Neural cell (in vitro differentiated cells): ENCODE results near the gene FAM76A.

Source experiments
- EP300 ChIP-seq: fragments of 450-650 bp; conservative IDR thresholded peaks from 2 replicates; pipeline ENCODE4 v1.6.1; 2014; ENCODE audit warnings: antibody characterized with exemption, mild to moderate bottlenecking, moderate library complexity; ENCODE audit not compliant: poor library complexity, severe bottlenecking
- REST ChIP-seq: IDR thresholded peaks from 2 replicates; pipeline ENCODE4 v1.6.1; 2012; ENCODE audit warnings: borderline replicate concordance
- TF ChIP-seq, protein P1 (sequence below): fragments of 450-650 bp; IDR thresholded peaks from 2 replicates; pipeline ENCODE4 v1.5.1; 2014; ENCODE audit warnings: antibody characterized with exemption, mild to moderate bottlenecking, moderate library complexity; ENCODE audit not compliant: poor library complexity, severe bottlenecking

DNA sequence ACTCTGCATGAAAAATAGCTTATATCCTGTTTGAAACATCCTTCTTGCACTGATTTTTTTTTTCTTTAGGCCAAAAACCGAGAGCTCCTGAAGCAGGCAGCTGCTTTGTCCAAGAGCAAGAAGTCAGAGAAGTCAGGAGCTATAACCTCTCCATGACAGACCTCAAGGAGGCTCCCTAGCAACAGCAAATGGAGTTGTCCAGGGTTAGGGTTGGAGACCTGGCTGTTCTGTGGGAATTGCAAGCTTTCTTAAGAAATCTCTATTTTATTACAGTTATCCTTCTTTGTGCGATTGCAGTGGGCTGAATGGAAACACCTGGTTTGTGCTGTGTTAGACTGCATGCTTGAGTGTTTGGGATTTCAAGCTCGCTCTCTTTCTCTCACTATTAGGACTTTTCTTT is 34.7 kb downstream of the FAM76A start:
- TF ChIP-seq, protein P1, sequence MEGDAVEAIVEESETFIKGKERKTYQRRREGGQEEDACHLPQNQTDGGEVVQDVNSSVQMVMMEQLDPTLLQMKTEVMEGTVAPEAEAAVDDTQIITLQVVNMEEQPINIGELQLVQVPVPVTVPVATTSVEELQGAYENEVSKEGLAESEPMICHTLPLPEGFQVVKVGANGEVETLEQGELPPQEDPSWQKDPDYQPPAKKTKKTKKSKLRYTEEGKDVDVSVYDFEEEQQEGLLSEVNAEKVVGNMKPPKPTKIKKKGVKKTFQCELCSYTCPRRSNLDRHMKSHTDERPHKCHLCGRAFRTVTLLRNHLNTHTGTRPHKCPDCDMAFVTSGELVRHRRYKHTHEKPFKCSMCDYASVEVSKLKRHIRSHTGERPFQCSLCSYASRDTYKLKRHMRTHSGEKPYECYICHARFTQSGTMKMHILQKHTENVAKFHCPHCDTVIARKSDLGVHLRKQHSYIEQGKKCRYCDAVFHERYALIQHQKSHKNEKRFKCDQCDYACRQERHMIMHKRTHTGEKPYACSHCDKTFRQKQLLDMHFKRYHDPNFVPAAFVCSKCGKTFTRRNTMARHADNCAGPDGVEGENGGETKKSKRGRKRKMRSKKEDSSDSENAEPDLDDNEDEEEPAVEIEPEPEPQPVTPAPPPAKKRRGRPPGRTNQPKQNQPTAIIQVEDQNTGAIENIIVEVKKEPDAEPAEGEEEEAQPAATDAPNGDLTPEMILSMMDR, result no peak
- no peak for TF ChIP-seq REST
- no peak for TF ChIP-seq EP300
